Measurements from ENCODE around the gene CEP162.
"Not testable (repeated sequence)": the region's sequence is repeated elsewhere in the genome, so short reads cannot be mapped to it uniquely, and the experiment has no call there.

GRCh38 chr6:84189356-84189755 is 38.1 kb downstream of the CEP162 start:
- not testable (repeated sequence) for TF ChIP-seq CTCF, POLR2AphosphoS5, POLR2A (IDR thresholded peaks at IDR 0.05)
